ENCODE data around the gene FGFR2. TPM values are rescaled to one million over a fixed set of nuclear protein-coding genes. Genes with fewer than 3 reads are reported as not detected.

Gene FGFR2
- total RNA-seq, 1 donor from 2014 or later, result 4.4 TPM

DNA sequence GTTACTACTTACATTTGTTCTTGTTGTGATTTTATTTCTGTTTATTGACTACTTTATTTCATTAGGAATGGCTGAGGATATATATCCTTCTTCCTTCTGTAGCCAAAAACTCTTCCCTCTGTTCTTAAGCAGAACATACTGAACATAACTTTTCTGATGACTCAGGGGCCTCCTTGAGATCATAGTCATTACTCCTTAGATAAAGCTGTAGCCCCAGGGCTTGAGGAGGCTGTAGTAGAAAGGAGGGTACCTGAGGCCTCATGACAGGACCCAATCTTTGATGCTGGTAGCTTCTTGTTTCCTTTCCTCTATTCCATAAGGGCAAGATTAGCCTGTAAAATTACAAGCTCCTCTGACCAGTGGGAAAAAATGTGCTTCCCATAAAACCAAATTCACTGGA is 41.2 kb upstream of the FGFR2 start:
- peaks cover 0 to 5% of the 10 kb centered on the region in 2 donors for H3K9me3 ChIP-seq
- no peak for DNase-seq (ENCODE audit: low spot score in 2 of 2)
- H3K4me3 ChIP-seq, result no peak overlapping the region
- intact Hi-C loops (cut with DNase I), result no loop called here
- H3K4me1 ChIP-seq, result no peaks in the 10 kb centered on the region
- TF ChIP-seq CTCF (IDR thresholded peaks at IDR 0.05), result no peak
- no peaks in the 10 kb centered on the region for H3K36me3 ChIP-seq
- no peak overlapping the region for H3K27ac ChIP-seq
- H3K27me3 ChIP-seq, result no peaks in the 10 kb centered on the region

DNA sequence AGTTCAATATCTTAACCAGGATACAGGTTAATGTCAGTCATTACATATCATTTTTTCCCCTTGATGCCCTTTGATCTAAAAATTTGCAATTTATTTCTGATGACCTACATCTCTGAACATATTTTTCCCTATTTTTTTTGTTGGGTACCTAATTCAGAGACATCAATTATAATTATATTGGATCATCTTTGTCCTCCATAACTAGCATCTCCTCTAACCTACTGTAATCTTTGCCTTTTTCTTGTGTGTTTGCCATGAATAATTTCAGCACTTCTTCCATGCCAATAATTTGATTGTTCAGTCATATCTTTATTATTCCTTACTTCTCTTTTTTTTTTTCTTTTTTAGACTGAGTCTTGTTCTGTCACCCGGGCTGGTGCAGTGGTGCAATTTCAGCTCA is 39.2 kb upstream of the FGFR2 start:
- DNase-seq (ENCODE audit: low spot score in 2 of 2), result no peak
- intact Hi-C loops (cut with DNase I), result no loop called here

DNA sequence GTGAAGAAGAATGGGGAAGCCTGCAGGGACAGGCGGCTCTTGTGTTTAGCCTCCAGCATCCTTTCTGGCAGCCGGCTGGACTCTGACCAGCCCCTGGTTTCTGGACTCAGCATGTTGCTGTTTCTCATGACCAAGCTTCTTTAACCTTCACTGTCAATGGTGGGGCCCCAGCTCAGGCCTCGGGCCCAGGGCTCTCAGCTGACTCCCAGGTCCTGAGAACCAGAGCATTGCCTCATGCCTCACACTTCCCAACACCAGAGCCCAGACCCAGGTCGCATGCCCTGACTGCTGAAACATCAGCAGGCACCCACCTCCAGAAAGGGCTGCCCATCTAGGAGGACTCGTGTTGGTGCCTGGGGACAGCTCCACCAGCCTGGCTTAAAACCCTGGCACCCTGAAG is 34.8 kb upstream of the FGFR2 start:
- Histone ChIP-seq H3K4me1 (no peaks in the 10 kb centered on the region), H3K36me3 (no peaks in the 10 kb centered on the region), H3K27me3 (no peaks in the 10 kb centered on the region), H3K27ac (no peak overlapping the region), H3K9me3 (no peaks in the 10 kb centered on the region), H3K4me3 (no peak overlapping the region)
- intact Hi-C loops (cut with DNase I), result no loop called here
- DNase-seq (ENCODE audit: low spot score in 2 of 2), result no peak
- TF ChIP-seq CTCF (IDR thresholded peaks at IDR 0.05), result no peak

More for the DNA sequence above, 39.2 kb upstream of the FGFR2 start:
- Histone ChIP-seq H3K4me3 (no peak overlapping the region), H3K27me3 (no peaks in the 10 kb centered on the region), H3K9me3 (peaks cover 0 to 5% of the 10 kb centered on the region in 2 donors), H3K36me3 (no peaks in the 10 kb centered on the region), H3K27ac (no peak overlapping the region), H3K4me1 (no peaks in the 10 kb centered on the region)
- TF ChIP-seq CTCF (IDR thresholded peaks at IDR 0.05), result no peak

GRCh38 chr10:121631365-121632029 is 33.3 kb upstream of the FGFR2 start:
- H3K4me1 ChIP-seq, result no peaks in the 10 kb centered on the region
- TF ChIP-seq CTCF (IDR thresholded peaks at IDR 0.05), result no peak
- H3K27ac ChIP-seq, result no peak overlapping the region
- no peaks in the 10 kb centered on the region for H3K27me3 ChIP-seq
- intact Hi-C loops (cut with DNase I), result no loop called here
- no peaks in the 10 kb centered on the region for H3K36me3 ChIP-seq
- H3K4me3 ChIP-seq, result no peak overlapping the region
- H3K9me3 ChIP-seq, result no peaks in the 10 kb centered on the region
- no peak for DNase-seq (ENCODE audit: low spot score in 2 of 2)

- H3K27me3 ChIP-seq, result no peaks in the 10 kb centered on the region
- no peak overlapping the region for H3K4me3 ChIP-seq
- no peaks in the 10 kb centered on the region for H3K4me1 ChIP-seq
- H3K9me3 ChIP-seq, result no peaks in the 10 kb centered on the region
- no peak for DNase-seq (ENCODE audit: low spot score in 2 of 2)
- intact Hi-C loops (cut with DNase I), result no loop called here
- no peak overlapping the region for H3K27ac ChIP-seq
- no peak for TF ChIP-seq CTCF (IDR thresholded peaks at IDR 0.05)
- H3K36me3 ChIP-seq, result no peaks in the 10 kb centered on the region
Observed at GRCh38 chr10:121628859-121629258, 30.6 kb upstream of the FGFR2 start.

Data from ascending aorta (tissue), 2 donors.